HuH-7 (cell line): Measurements from ENCODE around the gene SCRT2.
"Not testable (repeated sequence)": the region's sequence is repeated elsewhere in the genome, so short reads cannot be mapped to it uniquely, and the experiment has no call there.

Experiments
- DNase-seq: peaks from one replicate; pipeline ENCODE4 v3.0.0; 2011; ENCODE audit warnings: low spot score

SCRT2 gene

DNA sequence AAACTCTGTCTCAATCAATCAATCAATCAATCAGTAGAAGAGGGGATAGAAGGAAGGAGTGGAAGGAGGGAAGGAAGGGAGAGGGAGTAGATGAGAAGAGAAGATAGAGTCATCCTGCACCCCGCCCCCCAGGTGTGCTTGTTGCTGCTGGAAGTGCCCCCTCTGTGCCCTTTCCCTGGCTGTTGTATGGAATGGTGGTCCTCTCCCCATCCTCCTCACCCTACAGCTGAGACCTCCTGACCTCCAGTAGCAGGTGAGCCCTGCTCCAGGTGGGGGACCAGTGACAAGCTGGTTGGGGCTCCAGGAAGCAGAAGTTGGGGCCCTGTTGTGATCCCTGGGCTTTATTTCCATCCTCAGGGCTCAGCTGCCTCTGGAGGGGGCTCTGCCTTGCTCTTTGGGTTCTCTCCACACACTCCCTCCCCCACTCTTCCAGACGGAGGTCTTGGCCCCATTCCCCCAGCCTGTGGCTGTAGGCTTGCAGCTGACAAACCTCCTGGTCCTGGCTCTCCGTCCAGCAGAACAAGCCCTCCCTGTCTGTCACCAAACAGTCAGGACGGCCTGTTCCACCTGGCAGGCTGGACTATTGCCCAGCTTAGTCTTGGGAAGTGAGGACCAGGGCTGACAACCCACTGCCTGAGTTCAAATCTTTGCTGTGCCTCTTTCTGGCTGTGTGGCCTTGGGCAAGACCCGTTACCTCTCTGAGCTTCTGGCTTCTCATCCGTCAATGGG is 26.0 kb upstream of the SCRT2 start:
- no peak for DNase-seq

- DNase-seq: no peak
These were observed 24.3 kb upstream of the SCRT2 start for GRCh38 chr20:699811-700338.

DNA sequence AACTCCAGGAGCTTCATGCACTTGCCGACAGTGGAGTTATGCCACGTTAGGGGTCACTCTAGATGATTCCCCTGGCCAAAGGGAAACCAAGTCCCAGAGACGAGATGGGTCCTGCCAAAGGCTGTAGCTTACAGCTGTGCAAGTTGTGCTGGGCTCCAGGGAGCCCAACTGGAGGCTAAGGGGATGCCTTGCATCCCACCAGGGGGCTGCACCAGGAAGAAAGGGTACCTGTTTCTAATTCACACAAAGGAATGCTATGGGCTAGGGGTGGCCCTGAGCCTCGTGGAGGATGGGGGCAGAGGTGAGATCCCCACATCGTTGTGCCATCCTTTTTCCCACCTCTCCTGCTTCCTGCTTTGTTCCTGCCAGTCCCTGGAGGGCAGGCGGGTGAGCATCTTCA is 23.7 kb upstream of the SCRT2 start:
- DNase-seq: no peak

DNA sequence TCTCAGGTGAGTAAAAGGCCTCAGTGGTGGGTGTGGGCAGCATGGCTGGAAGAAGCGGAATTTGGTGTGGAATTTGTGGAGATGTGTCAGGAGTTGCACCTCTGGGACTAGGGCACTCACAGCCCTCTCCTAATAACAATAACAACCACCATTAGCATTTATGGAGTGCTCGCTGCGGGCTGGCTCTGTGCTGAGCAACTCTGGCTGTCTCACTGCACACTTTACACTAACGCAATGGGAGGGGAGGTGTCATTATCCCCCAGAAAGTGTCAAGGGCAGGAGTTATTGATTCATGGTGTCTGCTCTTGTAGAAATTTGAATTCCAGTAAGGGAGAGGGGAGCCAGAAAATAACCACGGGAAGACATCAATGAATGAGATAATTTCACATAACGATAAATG is 22.7 kb upstream of the SCRT2 start:
- no peak for DNase-seq

- DNase-seq: no peak
These were observed 22.2 kb upstream of the SCRT2 start for GRCh38 chr20:697826-698225.

GRCh38 chr20:695165-695866 is 19.7 kb upstream of the SCRT2 start:
- DNase-seq: no peak

DNA sequence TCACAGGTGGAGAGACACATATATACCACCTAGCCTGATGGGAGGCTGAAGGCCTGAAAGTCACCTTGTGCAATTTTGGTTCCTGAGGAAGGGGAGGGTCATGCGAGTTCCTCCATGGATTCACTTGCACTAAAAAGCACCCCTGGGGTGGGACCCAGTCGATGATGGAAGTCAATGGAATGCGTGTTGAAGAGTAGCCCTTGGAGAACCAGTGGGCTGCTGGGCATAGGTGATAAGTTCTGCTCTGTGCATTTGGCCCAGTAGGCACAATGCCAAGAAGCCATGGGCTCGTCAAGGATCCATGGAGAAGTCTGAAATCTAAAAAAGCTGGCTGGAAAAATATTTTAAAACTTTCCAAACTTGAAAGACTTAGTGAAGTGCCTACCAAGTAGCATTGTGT is 18.9 kb upstream of the SCRT2 start:
- no peak for DNase-seq

- DNase-seq: not testable (repeated sequence)
These were observed 18.2 kb upstream of the SCRT2 start for GRCh38 chr20:693786-694185.

- DNase-seq: no peak
These were observed 16.4 kb upstream of the SCRT2 start for GRCh38 chr20:692044-692443.

DNA sequence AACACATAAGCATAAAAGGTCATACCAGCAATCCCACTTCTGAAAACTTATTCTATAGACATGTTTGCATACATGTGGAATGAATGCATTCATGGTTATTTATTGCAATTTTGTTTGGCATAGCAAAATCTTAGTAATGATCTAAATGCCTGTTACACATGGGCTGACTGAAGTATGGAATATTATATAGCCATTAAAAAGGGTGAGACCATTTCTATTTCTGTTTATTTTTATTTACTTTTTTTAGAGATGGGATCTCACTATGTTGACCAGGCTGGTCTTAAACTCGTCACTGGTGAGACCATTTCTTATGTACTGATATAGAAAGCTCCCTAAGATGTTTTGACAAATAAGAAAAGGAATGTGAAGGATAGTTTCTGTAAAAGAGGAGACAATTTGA is 14.3 kb upstream of the SCRT2 start:
- no peak for DNase-seq

DNA sequence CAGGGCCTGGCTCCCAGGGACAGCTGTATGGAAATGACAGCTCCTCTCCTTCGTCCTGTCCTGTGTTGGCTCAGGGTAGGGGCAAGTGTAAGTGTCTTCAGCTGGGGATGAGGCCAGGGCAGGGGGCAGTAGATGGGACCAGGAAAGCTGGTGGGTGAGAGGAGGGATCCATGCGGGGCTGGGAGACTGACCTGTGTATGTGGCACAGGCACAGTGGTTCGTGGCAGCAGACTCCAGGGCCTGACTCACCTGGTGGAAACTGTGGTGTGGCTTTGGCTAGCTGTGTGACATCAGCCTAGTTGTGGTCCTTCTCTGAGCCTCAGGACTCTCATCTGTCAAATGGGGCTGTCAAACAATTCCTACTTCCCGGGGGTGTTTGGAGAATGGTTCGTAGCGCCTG is 13.7 kb upstream of the SCRT2 start:
- DNase-seq: no peak

GRCh38 chr20:688809-689212 is 13.2 kb upstream of the SCRT2 start:
- no peak for DNase-seq

DNA sequence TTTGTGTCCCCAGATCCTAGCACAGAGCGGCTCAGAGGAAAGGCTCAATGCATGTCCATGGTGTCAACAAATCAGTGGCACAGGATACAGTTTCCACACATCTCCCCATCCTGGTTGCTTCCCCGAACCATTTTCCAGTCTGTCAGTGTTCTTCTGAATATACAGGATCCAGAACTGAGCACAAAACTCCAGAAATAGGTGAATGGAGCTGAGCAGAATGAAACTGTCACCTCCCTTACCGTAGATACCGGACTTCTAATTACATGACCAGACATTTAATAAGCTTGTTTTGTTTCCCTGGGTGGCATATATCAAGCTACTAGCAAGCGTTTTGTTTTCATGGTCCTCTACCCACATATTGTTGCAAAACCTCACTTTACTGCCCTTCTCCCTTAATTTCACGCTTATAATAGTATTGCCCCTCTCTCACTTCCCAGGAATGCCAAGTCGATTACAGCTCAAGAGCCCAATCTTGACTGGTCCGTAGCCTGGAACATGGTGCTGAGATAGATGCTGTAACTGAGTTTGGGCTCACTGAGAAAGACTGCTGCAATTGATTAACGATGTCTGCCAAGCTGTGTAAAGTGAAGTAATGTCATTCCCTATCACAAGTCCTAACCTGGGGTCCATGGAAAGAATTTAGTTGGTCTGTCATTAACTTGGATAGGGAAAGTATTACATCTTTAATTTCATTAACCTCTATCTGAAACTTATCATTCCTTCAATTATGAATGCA is 12.0 kb upstream of the SCRT2 start:
- no peak for DNase-seq

DNA sequence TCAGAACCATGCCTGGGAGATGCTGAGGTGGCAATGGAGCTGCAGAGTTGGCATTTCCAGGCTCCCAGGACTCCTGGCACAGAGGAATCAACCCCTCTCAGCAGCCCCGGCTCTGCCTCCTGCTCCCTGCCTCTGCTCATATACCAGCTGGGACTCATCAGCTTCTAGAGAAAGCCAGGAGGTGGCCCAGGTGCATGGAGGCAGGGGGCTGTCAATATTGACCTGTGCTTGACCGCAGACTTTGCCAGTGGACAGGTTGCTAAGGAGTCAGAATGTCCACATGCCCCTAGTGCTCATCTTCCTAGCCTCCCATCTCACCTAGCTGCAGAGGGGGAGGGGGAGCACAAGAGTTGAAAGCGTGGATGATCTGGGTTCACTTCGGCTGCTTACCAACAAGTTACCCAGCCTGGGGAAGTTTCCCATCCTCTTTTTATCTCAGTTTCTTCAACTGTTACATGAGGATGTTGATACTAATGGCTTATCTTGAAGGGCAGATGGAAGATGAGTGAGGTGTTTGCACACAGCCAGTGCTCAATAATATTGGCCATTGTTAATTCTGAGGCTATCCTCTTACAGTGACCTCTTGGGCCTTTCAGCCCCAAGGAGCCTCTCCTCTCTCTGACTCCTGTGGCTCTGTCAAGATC is 9.2 kb upstream of the SCRT2 start:
- no peak for DNase-seq

DNA sequence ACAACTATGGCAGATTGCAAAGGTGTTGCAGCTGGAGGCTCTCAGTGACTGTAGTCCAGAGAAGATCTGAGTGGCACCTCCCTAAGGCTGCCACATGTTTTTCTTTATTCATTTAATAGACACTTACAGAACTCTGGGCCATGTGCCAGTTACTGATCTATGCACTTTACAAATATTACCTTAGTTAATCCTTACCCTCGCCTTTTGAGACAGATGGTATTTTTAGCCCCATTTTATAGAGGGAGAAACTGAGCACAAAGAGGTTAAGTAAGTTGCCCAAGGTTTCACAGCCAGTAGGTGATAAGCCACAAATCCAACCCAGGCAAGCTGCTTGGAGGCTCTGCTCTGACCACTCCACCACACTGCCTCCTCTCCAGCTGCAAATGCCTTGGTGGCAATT is 6.5 kb upstream of the SCRT2 start:
- no peak for DNase-seq

GRCh38 chr20:680638-681187 is 5.1 kb upstream of the SCRT2 start:
- no peak for DNase-seq

DNA sequence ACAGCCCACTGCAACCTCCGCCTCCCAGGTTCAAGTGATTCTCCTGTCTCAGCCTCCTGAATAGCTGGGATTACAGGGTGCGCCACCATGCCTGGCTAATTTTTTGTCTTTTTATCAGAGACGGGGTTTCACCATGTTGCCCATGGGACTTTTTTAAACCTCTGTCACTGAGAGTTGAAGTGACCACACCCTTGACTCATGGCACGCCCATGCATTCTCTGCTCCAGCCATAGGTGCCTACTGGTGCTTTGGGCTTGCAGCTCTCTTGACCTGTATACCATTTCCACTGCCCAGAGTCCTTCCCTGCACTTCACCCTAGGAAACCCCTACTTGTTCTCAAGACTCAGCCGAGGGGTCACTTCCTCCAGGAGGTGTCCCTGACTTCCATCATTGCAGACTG is 2.4 kb upstream of the SCRT2 start:
- no peak for DNase-seq

- DNase-seq: no peak
These were observed 1.4 kb upstream of the SCRT2 start for GRCh38 chr20:676967-677366.

GRCh38 chr20:676315-676937 is 824 bp upstream of the SCRT2 start:
- DNase-seq: no peak

GRCh38 chr20:675033-675452 is 559 bp downstream of the SCRT2 start:
- no peak for DNase-seq

GRCh38 chr20:673603-674001 is 2.0 kb downstream of the SCRT2 start:
- DNase-seq: no peak
